DOHH2 (cell line): ENCODE measurements around the gene PAX3.

Experiments used
- H3F3A ChIP-seq: fragments of 200-600 bp; sonication (generic), shearing (Covaris generic); 2 replicates; pipeline ENCODE4 v1.6.0; 2016; ENCODE audit warnings: antibody characterized with exemption, mild to moderate bottlenecking; ENCODE audit not compliant: control insufficient read depth, insufficient read depth
- H3K27ac ChIP-seq: fragments of 200-600 bp; sonication (generic); 2 replicates; pipeline ENCODE4 v1.5.1; 2014; ENCODE audit warnings: low read depth, mild to moderate bottlenecking, low read length, moderate library complexity
- H3K27me3 ChIP-seq: fragments of 200-600 bp; sonication (generic); 2 replicates; pipeline ENCODE4 v1.6.1; 2014; ENCODE audit warnings: mild to moderate bottlenecking, low read length, mixed read lengths; ENCODE audit not compliant: control insufficient read depth
- H3K36me3 ChIP-seq: fragments of 200-600 bp; sonication (generic); 2 replicates; pipeline ENCODE4 v1.6.1; 2014; ENCODE audit warnings: mild to moderate bottlenecking, low read length, moderate library complexity, mixed read lengths; ENCODE audit not compliant: control insufficient read depth
- H3K4me1 ChIP-seq: fragments of 200-600 bp; sonication (generic); 2 replicates; pipeline ENCODE4 v1.6.1; 2014; ENCODE audit warnings: mild to moderate bottlenecking, low read length, mixed read lengths; ENCODE audit not compliant: control insufficient read depth
- H3K4me2 ChIP-seq: fragments of 200-600 bp; sonication (generic); 2 replicates; pipeline ENCODE4 v1.6.0; 2014; ENCODE audit warnings: mild to moderate bottlenecking, low read length, moderate library complexity
- H3K4me3 ChIP-seq: fragments of 200-600 bp; sonication (generic); 2 replicates; pipeline ENCODE4 v1.5.1; 2014; ENCODE audit warnings: mild to moderate bottlenecking, low read length, mixed read lengths
- H3K79me2 ChIP-seq: fragments of 200-600 bp; sonication (generic); 2 replicates; pipeline ENCODE4 v1.6.1; 2014; ENCODE audit warnings: mild to moderate bottlenecking, low read length, mixed read lengths; ENCODE audit not compliant: control insufficient read depth
- H3K9me2 ChIP-seq: fragments of 200-600 bp; sonication (generic); replicated peaks from 2 replicates; pipeline ENCODE4 v1.6.1; 2014; ENCODE audit warnings: mild to moderate bottlenecking, low read length, mixed read lengths; ENCODE audit not compliant: control insufficient read depth
- H3K9me3 ChIP-seq: fragments of 200-600 bp; sonication (generic); 2 replicates; pipeline ENCODE4 v1.6.1; 2014; ENCODE audit warnings: antibody characterized with exemption, low read length, mixed read lengths; ENCODE audit not compliant: control insufficient read depth, insufficient read depth
- H4K20me1 ChIP-seq: fragments of 200-600 bp; sonication (generic); 2 replicates; pipeline ENCODE4 v1.6.0; 2014; ENCODE audit warnings: low read depth, mild to moderate bottlenecking, antibody characterized with exemption, low read length, moderate library complexity; ENCODE audit not compliant: control insufficient read depth, insufficient read depth
- CTCF ChIP-seq: fragments of 200-600 bp; sonication (generic); IDR thresholded peaks from one replicate; pipeline ENCODE4 v1.5.1; 2014; ENCODE audit warnings: antibody characterized with exemption, mild to moderate bottlenecking, low read depth, low read length; ENCODE audit not compliant: poor library complexity, severe bottlenecking
- EZH2phosphoT487 ChIP-seq: fragments of 200-600 bp; sonication (generic); IDR thresholded peaks from 2 replicates; pipeline ENCODE4 v1.6.1; 2017; ENCODE audit warnings: borderline replicate concordance, mild to moderate bottlenecking, antibody characterized with exemption, low read length, moderate library complexity, mixed read lengths

PAX3 gene

GRCh38 chr2:222322236-222322635 is 23.4 kb upstream of the PAX3 start:
- no peak for TF ChIP-seq CTCF
- no peak for TF ChIP-seq EZH2phosphoT487
- no peaks in the 10 kb centered on the region for H4K20me1 ChIP-seq
- H3K9me2 ChIP-seq: no peaks in the 10 kb centered on the region
- H3K27ac ChIP-seq: no peak overlapping the region
- no peaks in the 10 kb centered on the region for H3K9me3 ChIP-seq
- H3K4me1 ChIP-seq: peaks cover 10% of the 10 kb centered on the region
- H3K27me3 ChIP-seq: peaks cover 49% of the 10 kb centered on the region
- no peaks in the 10 kb centered on the region for H3K79me2 ChIP-seq
- H3K36me3 ChIP-seq: no peaks in the 10 kb centered on the region
- no peak overlapping the region for H3K4me2 ChIP-seq
- H3K4me3 ChIP-seq: no peak overlapping the region
- no peaks in the 10 kb centered on the region for H3F3A ChIP-seq

- TF ChIP-seq CTCF (no peak), EZH2phosphoT487 (no peak)
- no peaks in the 10 kb centered on the region for H4K20me1 ChIP-seq
- peak overlapping the region; percentile 24; the same call in 1 of the 2 replicates for H3K4me2 ChIP-seq
- H3F3A ChIP-seq: no peaks in the 10 kb centered on the region
- H3K36me3 ChIP-seq: no peaks in the 10 kb centered on the region
- H3K4me1 ChIP-seq: peaks cover 10% of the 10 kb centered on the region
- H3K27ac ChIP-seq: no peak overlapping the region
- no peaks in the 10 kb centered on the region for H3K9me2 ChIP-seq
- no peak overlapping the region for H3K4me3 ChIP-seq
- H3K9me3 ChIP-seq: no peaks in the 10 kb centered on the region
- H3K79me2 ChIP-seq: no peaks in the 10 kb centered on the region
- peaks cover 50% of the 10 kb centered on the region for H3K27me3 ChIP-seq
These were observed 21.9 kb upstream of the PAX3 start for GRCh38 chr2:222320436-222321395.

- no peaks in the 10 kb centered on the region for H4K20me1 ChIP-seq
- no peaks in the 10 kb centered on the region for H3K9me2 ChIP-seq
- H3K27me3 ChIP-seq: peaks cover 51% of the 10 kb centered on the region
- H3F3A ChIP-seq: no peaks in the 10 kb centered on the region
- peak overlapping the region; percentile 56; the same call in 1 of the 2 replicates for H3K4me2 ChIP-seq
- H3K79me2 ChIP-seq: no peaks in the 10 kb centered on the region
- peaks cover 10% of the 10 kb centered on the region for H3K4me1 ChIP-seq
- peak overlapping the region; percentile 48; the same call in 1 of the 2 replicates for H3K4me3 ChIP-seq
- no peak overlapping the region for H3K27ac ChIP-seq
- TF ChIP-seq CTCF: no peak
- TF ChIP-seq EZH2phosphoT487: no peak
- no peaks in the 10 kb centered on the region for H3K9me3 ChIP-seq
- H3K36me3 ChIP-seq: no peaks in the 10 kb centered on the region
These were observed 21.0 kb upstream of the PAX3 start for GRCh38 chr2:222319586-222320435.
